Amniotic epithelial cell (primary cell): ENCODE results near the gene TNN.
"Not testable (repeated sequence)": the region's sequence is repeated elsewhere in the genome, so short reads cannot be mapped to it uniquely, and the experiment has no call there.

Experiments
- DNase-seq: peaks from one replicate; pipeline ENCODE4 v3.0.0-alpha.2; 2010; ENCODE audit warnings: low read depth

The TNN gene

DNA sequence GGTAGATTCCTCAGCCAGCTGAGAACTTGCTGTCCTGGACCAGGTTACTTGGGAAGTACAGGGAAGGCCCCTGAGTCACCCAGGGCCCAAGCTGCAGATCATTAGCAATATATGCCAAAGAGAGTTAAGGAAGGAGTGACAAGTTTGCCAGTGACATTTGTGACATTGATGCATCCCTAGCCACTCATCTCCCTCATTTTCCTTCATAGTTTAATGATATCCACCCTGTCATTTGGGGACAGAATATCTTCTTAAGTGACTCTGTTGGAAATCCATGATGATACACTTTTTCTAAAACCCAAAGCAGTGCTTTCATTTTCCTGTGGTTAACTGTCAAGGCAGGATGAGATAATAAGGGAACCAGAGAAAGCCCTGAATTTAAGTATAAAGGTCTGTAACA is 3.2 kb downstream of the TNN start:
- DNase-seq: no peak

DNA sequence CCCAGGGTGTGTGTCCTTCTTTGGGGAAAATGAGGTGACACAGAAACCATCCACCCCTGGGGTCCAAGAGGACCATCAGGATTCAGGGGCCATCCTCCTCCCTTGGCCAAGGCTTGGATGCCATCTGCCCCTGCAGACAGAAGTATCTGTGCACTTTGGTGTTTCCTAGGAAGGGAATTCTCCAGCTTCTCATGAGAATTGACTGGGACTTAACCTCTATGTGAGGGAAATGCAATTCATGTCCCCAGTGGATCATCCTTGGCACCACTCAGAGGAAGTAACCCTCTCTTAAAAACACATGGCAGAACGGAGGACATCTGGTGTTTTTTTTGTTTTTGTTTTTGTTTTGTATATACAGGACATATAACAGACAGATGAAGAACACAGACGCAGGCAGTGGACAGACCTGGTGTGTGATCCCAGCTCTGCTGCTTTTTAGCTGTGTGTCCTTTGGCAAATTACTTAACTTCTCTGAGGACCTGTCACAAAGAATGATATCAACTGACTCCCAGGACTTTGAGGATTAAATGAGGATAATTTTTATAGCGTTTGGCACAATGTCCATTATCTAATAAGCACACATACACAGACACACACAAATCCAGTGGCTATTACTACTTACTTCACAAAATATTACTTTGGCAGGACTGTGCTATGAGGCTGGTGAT is 3.8 kb downstream of the TNN start:
- DNase-seq: no peak

DNA sequence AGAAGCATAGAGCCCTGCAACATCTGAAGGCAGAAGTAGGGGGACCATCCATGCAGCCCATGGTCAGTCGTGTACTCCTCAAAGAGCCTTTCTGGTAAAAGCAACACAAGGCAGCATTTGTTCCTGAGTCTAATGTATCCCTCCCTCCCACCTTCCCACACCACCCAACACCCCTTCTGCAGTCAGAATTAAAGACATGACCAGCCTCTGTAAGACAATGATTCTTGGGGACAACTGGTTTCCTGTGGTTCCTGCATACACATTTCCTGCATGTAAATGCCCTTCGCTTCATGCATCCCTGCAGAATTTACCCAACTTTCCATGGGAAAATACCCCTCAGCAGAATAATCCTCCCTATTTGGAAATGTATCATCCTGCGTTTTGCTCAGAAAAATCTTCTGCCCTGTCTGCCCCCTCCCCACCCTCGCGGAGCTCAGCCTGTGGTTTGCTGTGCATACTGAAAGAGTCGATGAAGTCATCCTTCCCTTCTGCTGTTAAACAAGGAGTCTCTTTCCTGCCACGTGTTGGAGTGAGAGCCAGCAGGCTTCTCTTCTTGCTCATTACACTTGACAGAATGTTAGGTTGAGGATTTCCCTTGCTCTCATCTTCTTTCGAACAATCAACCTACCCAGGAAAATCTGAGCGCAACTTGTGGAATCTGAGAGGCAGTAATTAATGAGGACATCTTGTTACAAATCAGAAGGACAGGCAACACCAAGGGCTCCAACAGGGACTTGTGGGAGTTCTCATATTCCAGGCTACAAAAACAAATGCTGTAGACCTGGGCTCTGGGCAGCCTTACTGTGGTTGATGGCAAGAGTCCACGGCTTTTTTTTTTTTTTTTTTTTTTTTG is 4.7 kb downstream of the TNN start:
- DNase-seq: peak; percentile 17

DNA sequence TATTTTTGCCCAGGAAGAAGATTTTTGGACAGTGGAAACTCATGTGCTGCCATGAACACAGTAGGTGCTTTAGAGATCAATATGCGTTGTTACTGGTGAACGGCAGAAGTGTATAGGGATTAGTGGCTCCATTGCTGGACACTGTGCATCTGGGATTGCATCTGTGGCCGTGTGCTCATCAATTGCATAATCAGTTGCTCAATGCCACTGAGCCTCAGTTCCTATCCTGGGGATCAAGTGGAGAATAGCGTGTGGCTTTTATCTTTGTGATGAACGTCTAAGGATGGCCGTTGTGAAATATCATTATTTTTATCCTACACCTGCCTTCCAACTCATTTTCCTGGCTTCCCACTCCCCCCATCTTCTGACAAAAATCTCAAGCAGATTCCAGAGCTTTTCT is 5.4 kb downstream of the TNN start:
- peak; percentile 12 for DNase-seq

DNA sequence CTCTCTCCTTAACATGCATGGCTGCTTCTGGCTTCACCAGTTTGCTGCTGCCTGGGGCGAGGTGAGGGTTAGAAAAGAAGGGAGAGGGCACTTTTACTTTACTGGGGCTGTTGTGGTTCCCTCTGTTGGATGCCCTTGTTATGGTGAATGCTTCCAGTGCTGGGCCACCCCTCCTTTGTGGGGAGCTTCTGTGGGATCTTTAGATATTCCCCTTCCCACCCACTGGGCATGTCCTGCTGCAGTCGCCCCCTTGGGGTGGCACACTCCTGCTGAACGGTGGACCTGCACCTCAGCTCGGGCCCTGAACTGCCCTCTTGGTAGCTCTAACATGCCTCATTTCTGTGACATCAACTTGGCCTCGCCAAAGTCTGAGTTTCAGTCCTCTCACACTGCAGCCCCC is 6.0 kb downstream of the TNN start:
- no peak for DNase-seq

DNA sequence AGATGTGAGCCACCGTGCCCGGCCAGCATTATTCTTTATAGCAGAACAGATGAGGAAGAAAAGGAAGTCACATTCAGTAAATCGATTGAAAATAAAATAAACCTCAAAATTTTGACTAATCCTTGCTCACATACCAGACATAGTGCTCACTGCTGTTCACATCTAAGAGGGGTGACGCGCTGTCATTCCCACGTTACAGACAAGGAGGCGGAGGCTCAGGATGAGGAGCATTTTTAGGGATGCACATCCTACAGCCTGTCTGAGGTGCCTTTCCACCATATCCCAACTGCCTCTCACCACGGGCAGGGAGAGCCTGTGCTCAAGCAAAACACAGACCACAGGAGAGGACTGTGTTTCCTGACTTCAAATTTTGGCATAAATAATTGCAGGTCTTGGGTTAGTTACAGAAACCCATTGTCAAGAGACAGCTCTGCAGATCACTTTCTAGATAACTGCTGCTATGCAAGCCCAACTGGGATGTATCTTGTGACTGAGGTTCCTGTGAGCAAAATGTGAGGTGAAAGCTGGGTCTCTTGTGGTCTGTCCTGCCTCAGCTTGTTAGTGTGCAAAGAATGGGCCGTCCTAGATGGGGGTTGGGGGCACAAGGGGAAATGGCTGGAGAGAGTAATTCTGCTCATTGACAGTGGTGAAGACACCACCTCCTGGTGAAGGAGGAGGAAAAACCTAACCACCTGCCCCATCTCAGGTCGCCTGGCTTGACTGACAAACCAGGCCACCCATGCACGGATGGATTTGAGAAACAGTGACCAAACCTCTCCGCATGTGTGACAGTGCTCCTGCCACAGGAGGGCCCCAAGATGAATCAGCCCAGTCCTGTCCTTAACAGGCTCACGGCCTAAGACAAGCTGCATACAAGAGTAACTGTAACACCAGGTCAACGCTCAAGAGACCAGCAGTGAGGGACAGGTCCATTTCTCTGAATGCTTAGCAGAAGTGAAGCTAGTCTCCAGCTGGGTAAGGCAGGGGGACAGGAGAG is 8.2 kb downstream of the TNN start:
- DNase-seq: no peak

DNA sequence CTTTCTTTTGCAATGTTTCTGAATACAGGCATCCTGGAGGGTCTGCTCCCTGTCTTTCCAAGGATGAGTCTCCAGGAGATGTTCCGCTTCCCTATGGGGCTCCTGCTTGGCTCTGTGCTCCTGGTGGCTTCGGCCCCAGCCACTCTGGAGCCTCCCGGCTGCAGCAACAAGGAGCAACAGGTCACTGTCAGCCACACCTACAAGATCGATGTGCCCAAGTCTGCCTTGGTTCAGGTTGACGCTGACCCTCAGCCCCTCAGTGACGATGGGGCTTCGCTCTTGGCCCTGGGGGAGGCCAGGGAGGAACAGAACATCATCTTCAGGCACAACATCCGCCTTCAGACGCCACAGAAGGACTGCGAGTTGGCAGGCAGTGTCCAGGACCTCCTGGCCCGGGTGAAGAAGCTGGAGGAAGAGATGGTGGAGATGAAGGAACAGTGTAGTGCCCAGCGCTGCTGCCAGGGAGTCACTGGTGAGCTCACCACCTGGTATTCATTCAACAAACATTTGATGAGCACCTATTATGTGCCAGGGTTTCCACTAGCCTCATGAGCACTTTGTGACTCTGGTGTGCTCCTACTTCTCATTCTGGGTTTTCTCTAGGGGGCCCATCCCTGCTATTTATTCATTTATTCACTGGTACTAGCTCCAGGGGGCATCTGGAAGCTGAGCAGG is 9.9 kb downstream of the TNN start:
- no peak for DNase-seq

DNA sequence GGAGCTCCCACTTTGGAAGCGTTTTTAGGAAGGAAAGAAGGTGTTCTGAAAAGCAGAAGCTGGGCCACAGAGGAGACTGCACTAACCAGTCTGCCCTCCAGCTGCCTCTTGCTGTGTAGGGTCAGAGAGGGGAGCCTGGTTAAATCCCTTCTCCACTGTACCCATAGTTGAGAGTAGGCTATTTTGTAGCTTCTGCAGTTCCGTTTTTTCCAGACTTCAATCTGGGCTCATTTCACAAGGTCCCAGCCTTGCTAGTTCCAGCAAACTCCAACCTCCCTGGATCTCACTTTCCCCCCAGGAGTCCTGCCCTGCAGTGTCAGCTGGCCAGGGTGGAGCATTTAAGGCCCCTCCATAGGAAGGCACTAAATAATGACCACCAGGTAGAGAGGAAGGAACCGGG is 11.0 kb downstream of the TNN start:
- DNase-seq: no peak

DNA sequence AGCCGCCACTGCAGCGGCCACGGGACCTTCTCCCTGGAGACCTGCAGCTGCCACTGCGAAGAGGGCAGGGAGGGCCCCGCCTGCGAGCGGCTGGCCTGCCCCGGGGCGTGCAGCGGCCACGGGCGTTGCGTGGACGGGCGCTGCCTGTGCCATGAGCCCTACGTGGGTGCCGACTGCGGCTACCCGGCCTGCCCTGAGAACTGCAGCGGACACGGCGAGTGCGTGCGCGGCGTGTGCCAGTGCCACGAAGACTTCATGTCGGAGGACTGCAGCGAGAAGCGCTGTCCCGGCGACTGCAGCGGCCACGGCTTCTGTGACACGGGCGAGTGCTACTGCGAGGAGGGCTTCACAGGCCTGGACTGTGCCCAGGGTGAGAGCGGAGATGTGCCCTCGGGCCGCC is 11.7 kb downstream of the TNN start:
- no peak for DNase-seq

DNA sequence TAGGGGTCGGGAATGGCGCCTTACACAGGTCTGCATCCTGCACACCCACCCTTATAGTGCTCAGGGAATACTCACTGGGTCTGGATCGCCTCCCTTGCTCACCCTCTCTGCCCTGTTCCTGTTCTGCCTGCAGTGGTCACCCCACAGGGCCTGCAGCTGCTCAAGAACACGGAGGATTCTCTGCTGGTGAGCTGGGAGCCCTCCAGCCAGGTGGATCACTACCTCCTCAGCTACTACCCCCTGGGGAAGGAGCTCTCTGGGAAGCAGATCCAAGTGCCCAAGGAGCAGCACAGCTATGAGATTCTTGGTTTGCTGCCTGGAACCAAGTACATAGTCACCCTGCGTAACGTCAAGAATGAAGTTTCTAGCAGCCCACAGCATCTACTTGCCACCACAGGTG is 12.4 kb downstream of the TNN start:
- no peak for DNase-seq

DNA sequence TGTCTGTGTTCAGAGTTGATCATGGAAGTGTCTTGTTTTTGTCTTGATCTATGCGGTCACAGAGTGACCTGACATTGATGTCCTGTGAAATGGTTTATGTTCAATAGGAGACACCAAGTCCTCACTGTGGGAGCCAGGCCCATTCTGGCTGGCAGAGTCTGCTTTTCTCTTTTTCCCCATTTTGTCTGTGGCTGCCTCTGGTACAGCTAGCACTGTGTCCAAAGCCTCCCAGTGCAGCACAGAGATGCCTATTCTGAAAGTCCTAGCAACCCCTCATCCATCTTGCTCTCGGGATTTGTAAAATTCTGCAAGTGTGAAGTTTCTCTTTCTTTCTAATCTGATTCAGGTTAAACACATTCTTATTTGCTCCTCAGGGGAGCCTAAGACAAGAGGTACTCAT is 14.3 kb downstream of the TNN start:
- no peak for DNase-seq

DNA sequence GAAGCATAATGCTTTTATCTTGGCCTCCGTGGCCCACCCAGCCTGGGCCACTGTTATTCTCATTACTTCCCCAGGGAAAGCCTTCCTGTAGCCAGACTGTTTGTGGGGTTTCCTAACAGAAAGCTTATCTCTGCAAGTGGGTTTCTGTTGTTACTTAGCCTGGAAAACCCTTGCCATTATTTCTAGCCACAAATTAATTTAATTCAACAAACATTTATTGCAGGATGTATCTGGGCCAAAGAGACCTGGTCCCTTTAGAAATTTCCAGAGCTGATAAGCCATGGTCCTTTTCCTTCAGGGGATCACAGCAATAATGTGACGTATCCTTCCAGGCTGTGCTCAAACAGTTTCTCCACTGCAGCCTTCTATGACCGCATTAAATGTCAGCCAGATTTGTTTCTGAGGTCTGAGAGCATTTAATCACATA is 20.9 kb downstream of the TNN start:
- no peak for DNase-seq

DNA sequence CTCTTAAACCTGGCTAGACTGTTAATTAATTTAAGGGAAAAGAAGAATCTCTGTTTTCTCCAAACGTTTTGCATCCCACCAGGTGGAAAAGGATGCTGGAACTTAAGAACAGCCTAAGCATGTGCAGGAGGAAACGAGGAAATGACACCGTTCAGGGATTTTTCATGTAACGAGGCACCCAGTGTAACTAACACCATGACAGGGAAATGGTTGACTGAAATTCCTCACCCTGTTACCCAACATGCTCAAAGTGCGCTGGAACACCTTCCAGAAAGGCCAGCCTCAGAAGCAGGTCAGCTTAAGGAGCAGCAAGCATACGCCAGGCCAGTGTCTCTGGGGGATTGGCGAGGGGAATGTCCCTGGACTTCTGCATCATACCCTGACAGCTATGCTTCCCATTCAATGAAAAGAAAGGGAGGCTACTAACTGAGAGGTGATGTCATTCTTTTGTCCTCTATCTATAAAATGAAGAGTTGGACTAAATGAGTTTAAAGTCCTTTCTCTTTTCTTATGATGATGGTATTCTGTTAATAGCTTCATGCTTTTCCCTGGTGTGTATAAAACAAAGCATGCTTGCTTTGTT is 21.6 kb downstream of the TNN start:
- DNase-seq: no peak

DNA sequence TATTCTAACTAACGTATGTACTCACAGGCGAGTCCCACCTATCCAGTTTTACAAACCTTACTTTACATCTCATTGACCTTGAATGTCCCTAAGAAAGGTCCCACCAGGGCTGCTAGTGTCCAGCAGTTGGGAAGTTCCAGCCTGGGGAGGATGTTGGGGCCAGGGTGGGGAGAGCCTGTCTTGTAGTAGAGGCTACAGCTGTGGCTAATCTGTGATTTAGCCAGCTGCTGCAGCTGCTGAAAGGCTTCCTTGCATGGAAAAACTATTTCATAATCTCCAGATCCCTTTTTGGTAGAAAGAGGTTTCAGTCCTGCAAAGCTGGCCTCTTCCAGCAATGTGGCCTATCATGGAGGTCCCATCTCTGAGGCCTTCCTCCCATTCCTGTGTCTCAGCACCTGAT is 23.1 kb downstream of the TNN start:
- no peak for DNase-seq

DNA sequence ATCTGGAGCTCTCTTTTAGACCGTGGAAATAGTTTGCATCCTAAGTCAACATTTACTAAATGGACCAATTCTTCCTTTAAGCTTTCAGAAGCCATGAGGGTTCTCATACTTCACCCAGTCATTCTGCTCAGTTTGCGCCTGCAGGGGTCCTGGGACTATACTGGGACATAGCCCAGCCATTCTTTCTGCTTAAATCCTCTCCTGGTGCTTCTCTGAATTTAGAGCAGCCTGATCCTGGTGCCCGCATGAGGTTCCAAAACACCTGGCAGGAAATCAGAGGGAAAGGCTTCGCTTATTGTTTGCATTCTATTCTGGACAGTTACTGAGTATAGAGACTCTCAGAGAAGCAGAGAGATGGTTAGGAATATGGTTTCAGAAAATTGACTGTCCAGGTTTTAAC is 27.0 kb downstream of the TNN start:
- no peak for DNase-seq

DNA sequence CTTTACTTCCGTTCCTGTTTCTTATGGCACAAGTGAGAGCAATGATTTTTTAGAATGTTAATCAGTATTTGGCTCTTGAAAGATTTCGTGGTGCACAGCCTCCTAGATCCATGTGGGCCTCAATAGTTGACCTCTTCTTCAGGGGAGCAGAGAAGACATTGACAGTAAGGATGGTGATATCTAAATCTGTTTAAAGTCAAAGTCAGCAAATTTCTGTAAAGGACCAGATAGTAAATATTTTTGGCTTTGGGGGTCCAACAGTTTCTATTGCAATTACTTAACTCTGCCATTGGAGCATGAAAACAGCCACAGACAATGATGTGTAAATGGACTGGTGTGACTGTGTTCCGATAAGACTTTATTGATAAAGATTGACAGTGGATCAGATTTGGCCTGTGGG is 27.4 kb downstream of the TNN start:
- no peak for DNase-seq

DNA sequence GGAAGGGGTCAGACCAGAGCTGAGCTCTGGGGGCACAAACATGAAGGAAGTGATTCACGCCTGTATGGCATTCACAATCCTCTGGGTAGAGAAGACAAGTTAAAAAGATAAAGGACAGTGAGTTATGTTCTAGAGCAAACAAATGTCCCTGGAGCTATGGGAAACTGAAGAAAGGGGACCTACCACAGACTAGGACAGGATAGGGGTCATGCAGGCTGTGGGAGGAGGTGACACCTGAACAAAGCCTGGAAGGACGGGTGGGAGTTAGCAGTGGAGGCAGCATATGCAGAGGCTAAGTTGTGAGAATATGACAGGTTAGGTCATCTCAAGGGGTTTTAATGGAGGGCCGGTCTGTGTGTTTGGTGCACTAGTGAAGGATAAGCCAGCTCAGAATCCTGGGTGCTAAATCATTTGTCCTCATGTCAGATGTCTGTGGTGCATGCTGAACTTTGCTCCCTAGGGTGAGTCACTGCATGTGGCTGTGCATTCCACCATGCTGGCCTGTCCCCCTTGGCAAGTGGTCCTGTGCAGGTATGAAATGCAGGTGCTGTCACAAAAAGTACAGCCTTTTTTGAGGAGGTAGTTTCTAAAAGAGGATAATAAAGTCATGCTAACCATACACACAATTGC is 28.5 kb downstream of the TNN start:
- DNase-seq: no peak

DNA sequence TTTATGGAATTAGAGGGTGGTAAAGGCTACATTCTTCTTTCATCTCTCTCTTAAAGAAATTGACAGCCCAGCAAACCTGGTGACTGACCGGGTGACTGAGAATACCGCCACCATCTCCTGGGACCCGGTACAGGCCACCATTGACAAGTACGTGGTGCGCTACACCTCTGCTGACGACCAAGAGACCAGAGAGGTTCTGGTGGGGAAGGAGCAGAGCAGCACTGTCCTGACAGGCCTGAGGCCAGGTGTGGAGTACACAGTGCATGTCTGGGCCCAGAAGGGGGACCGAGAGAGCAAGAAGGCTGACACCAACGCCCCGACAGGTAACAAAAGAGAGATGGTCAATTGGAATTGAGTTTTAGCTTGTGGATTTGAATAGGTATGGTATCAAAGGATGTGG is 29.7 kb downstream of the TNN start:
- DNase-seq: no peak

DNA sequence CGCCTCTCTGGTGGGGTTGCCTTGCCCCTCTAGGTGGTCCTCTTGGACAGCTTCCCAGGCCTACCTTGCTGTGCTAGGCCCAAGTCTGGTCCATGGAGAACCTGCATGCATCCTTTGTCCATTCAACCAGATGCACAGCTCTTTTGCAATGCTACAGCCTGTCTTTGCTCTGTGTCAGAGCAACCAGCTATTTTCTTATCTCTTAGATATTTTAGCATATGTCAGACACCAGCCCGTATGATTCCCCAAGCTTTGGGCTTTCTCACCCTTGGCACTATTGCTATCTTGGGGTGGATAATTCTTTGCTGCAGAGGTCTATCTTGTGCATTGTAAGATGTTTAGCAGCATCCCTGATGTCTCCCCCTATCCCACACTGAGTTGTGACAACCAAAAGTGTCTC is 32.3 kb downstream of the TNN start:
- no peak for DNase-seq

DNA sequence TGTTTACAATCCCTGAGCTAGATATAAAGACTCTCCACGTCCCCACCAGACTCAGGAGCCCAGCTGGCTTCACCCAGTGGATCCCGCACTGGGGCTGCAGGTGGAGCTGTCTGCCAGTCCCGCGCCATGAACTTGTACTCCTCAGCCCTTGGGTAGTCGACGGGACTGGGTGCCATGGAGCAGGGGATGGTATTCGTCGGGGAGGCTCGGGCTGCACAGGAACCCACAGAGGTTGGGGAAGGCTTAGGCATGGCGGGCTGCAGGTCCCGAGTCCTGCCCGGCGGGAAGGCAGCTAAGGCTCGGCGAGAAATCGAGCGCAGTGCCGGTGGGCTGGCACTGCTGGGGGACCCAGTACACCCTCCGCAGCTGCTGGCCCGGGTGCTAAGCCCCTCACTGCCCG is 34.5 kb downstream of the TNN start:
- DNase-seq: not testable (repeated sequence)

DNA sequence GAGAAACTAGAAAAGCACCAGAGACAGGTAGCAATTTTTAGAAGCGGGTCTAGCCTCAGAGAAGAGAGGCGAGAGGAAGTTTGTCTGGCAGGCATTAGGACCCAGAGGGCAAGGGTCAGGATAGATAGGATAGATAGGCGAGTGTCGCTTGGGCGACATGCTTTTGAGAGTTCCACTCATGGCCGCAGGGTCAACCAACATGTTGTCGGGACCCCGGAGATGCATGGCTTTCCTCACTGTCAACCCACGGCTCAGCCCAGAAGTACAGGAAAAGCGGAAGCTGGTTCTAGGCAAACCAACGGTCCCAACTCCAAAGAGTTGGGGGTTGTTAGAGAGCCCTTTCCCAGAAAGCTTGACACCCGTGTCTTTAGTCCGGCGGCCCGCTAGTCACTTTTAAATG is 38.9 kb downstream of the TNN start:
- DNase-seq: not testable (repeated sequence)
